GM12892 (cell line): Measurements from ENCODE around the gene PLCH1.

Source experiments
- POLR2AphosphoS5 ChIP-seq: IDR thresholded peaks from 2 replicates; pipeline ENCODE4 v1.6.1; 2011; ENCODE audit warnings: low read depth, low read length, control low read depth
- TAF1 ChIP-seq: IDR thresholded peaks from 2 replicates; pipeline ENCODE4 v1.6.1; 2011; ENCODE audit warnings: low read depth, mild to moderate bottlenecking, control low read depth, low read length, borderline replicate concordance

- TF ChIP-seq POLR2AphosphoS5 (no peak), TAF1 (no peak)
Observed at GRCh38 chr3:155417119-155417517, 327.8 kb downstream of the PLCH1 start.
